H9 (cell line): ENCODE measurements around the gene CCR8. TPM values are rescaled to one million over a fixed set of nuclear protein-coding genes. Genes with fewer than 3 reads are reported as not detected.
"Not testable (repeated sequence)": the region's sequence is repeated elsewhere in the genome, so short reads cannot be mapped to it uniquely, and the experiment has no call there.

Experiments used
- DNase-seq: peaks from one replicate; pipeline ENCODE4 v3.0.0-alpha.2; 2017
- H2AFZ ChIP-seq: one replicate; pipeline ENCODE4 v1.6.1; 2013; ENCODE audit warnings: mild to moderate bottlenecking, low read length, control low read depth, moderate library complexity
- H2AK5ac ChIP-seq: 2 replicates; pipeline ENCODE4 v1.6.1; 2013; ENCODE audit warnings: low read length, control low read depth, mixed read lengths; ENCODE audit not compliant: insufficient read length
- H2BK120ac ChIP-seq: one replicate; pipeline ENCODE4 v1.6.1; 2013; ENCODE audit warnings: low read depth, mild to moderate bottlenecking, low read length, control low read depth, inconsistent platforms; ENCODE audit not compliant: poor library complexity, severe bottlenecking
- H2BK12ac ChIP-seq: 2 replicates; pipeline ENCODE4 v1.6.1; 2013; ENCODE audit warnings: low read length, control low read depth, mixed read lengths, low read depth; ENCODE audit not compliant: insufficient read length
- H2BK15ac ChIP-seq: 2 replicates; pipeline ENCODE4 v1.6.1; 2013; ENCODE audit warnings: low read depth, low read length, control low read depth
- H2BK20ac ChIP-seq: one replicate; pipeline ENCODE4 v1.6.1; 2013; ENCODE audit warnings: low read depth, mild to moderate bottlenecking, low read length, control low read depth, inconsistent platforms; ENCODE audit not compliant: poor library complexity, severe bottlenecking
- H2BK5ac ChIP-seq: 2 replicates; pipeline ENCODE4 v1.6.1; 2013; ENCODE audit warnings: low read length, control low read depth, mixed read lengths; ENCODE audit not compliant: insufficient read length
- H3K14ac ChIP-seq: 2 replicates; pipeline ENCODE4 v1.6.1; 2013; ENCODE audit warnings: low read length, control low read depth; ENCODE audit not compliant: insufficient read depth
- H3K18ac ChIP-seq: 2 replicates; pipeline ENCODE4 v1.6.1; 2013; ENCODE audit warnings: low read depth, mild to moderate bottlenecking, mixed read lengths, low read length, control low read depth; ENCODE audit not compliant: insufficient read length
- H3K23ac ChIP-seq: 2 replicates; pipeline ENCODE4 v1.6.1; 2013; ENCODE audit warnings: low read length, control low read depth, mixed read lengths, low read depth; ENCODE audit not compliant: insufficient read length
- H3K23me2 ChIP-seq: 2 replicates; pipeline ENCODE4 v1.6.1; 2013; ENCODE audit warnings: low read depth, mild to moderate bottlenecking, mixed read lengths, low read length, control low read depth; ENCODE audit not compliant: insufficient read length, poor library complexity, severe bottlenecking
- H3K27ac ChIP-seq: 2 replicates; pipeline ENCODE4 v1.5.1; 2013; ENCODE audit warnings: low read length, control low read depth, mixed read lengths, low read depth; ENCODE audit not compliant: insufficient read length
- H3K27me3 ChIP-seq: 2 replicates; pipeline ENCODE4 v1.6.1; 2013; ENCODE audit warnings: low read length, control low read depth, inconsistent platforms; ENCODE audit not compliant: insufficient read depth
- H3K4ac ChIP-seq: 2 replicates; pipeline ENCODE4 v1.6.1; 2013; ENCODE audit warnings: low read depth, mild to moderate bottlenecking, control low read depth, inconsistent platforms, low read length, moderate library complexity
- H3K4me1 ChIP-seq: 2 replicates; pipeline ENCODE4 v1.6.1; 2013; ENCODE audit warnings: low read length, control low read depth, inconsistent platforms; ENCODE audit not compliant: insufficient read depth
- H3K4me2 ChIP-seq: 2 replicates; pipeline ENCODE4 v1.6.1; 2013; ENCODE audit warnings: low read length, control low read depth, mixed read lengths; ENCODE audit not compliant: insufficient read length, insufficient read depth
- H3K56ac ChIP-seq: 2 replicates; pipeline ENCODE4 v1.6.1; 2013; ENCODE audit warnings: low read depth, mild to moderate bottlenecking, mixed read lengths, low read length, control low read depth; ENCODE audit not compliant: insufficient read length
- H3K79me1 ChIP-seq: 2 replicates; pipeline ENCODE4 v1.6.1; 2013; ENCODE audit warnings: low read depth, mild to moderate bottlenecking, moderate library complexity, low read length, control low read depth, inconsistent platforms; ENCODE audit not compliant: insufficient read depth, poor library complexity, severe bottlenecking
- H3K79me2 ChIP-seq: 2 replicates; pipeline ENCODE4 v1.6.1; 2013; ENCODE audit warnings: low read length, control low read depth, inconsistent platforms; ENCODE audit not compliant: insufficient read depth
- H3K9ac ChIP-seq: 2 replicates; pipeline ENCODE4 v1.6.1; 2013; ENCODE audit warnings: low read length, control low read depth, mixed read lengths; ENCODE audit not compliant: insufficient read length; ENCODE audit errors: extremely low read depth
- H3K9me3 ChIP-seq: one replicate; pipeline ENCODE4 v1.6.1; 2013; ENCODE audit warnings: low read depth, low read length, inconsistent platforms; ENCODE audit not compliant: control insufficient read depth
- H3T11ph ChIP-seq: one replicate; pipeline ENCODE4 v1.6.1; 2013; ENCODE audit warnings: mild to moderate bottlenecking, low read length, control low read depth, inconsistent platforms
- H4K20me1 ChIP-seq: one replicate; pipeline ENCODE4 v1.6.1; 2013; ENCODE audit not compliant: control insufficient read depth, insufficient read length, insufficient read depth
- H4K5ac ChIP-seq: 2 replicates; pipeline ENCODE4 v1.6.1; 2013; ENCODE audit warnings: low read depth, mild to moderate bottlenecking, mixed read lengths, low read length, control low read depth; ENCODE audit not compliant: insufficient read length
- H4K8ac ChIP-seq: replicated peaks from 2 replicates; pipeline ENCODE4 v1.6.1; 2013; ENCODE audit warnings: low read length, control low read depth, mixed read lengths, low read depth; ENCODE audit not compliant: insufficient read length
- H4K91ac ChIP-seq: 2 replicates; pipeline ENCODE4 v1.6.1; 2013; ENCODE audit warnings: low read depth, mild to moderate bottlenecking, moderate library complexity, mixed read lengths, low read length, control low read depth; ENCODE audit not compliant: insufficient read length
- H3K27ac Mint-ChIP-seq, 3 experiments: 2 replicates in 2 of 3; 3 replicates in 1 of 3; pipeline ENCODE4 v1.8.0; 2020 to 2021; ENCODE audit warnings: mixed read lengths in 3 of 3, mild to moderate bottlenecking in 1 of 3, moderate library complexity in 1 of 3
- H3K27me3 Mint-ChIP-seq: 2 replicates; pipeline ENCODE4 v1.8.0; 2021; ENCODE audit warnings: low read depth, mild to moderate bottlenecking, moderate library complexity, mixed read lengths
- H3K36me3 Mint-ChIP-seq, 3 experiments: 2 replicates in 2 of 3; 3 replicates in 1 of 3; pipeline ENCODE4 v1.8.0; 2020 to 2021; ENCODE audit warnings: low read depth in 3 of 3, mixed read lengths in 3 of 3; ENCODE audit not compliant: insufficient read depth in 1 of 3
- H3K4me1 Mint-ChIP-seq, 2 experiments: 2 replicates each; pipeline ENCODE4 v1.8.0; 2020; ENCODE audit warnings: mixed read lengths in 2 of 2
- H3K4me3 Mint-ChIP-seq, 2 experiments: 2 replicates in 1 of 2; 3 replicates in 1 of 2; pipeline ENCODE4 v1.8.0; 2020 to 2021; ENCODE audit warnings: mild to moderate bottlenecking in 2 of 2, mixed read lengths in 2 of 2, moderate library complexity in 1 of 2
- H3K9me3 Mint-ChIP-seq, 2 experiments: 2 replicates in 1 of 2; 3 replicates in 1 of 2; pipeline ENCODE4 v1.8.0; 2020; ENCODE audit warnings: mild to moderate bottlenecking in 2 of 2, mixed read lengths in 2 of 2, moderate library complexity in 1 of 2
- WGBS: extraction: QIAGEN DNeasy Blood & Tissue Kit; methylation state at CpG from one replicate; pipeline ENCODE4 v1.1.7; 2013; ENCODE audit warnings: missing lambda C conversion rate, low lambda C conversion rate, mixed read lengths; ENCODE audit not compliant: insufficient read length; ENCODE audit errors: extremely low coverage; 5-methylcytosine and 5-hydroxymethylcytosine counted together
- total RNA-seq: library from RNA; stranded (reverse); gene quantifications from 2 replicates; pipeline ENCODE4 v1.2.1, GENCODE V29; 2021

The CCR8 gene
- total RNA-seq, 1 experiment from 2014 or later: 0.31 TPM

- not testable (repeated sequence) for H3K4me2 ChIP-seq, H3K36me3 Mint-ChIP-seq, H2BK12ac ChIP-seq, H3K4ac ChIP-seq, H4K5ac ChIP-seq, DNase-seq, H3K14ac ChIP-seq, H2BK120ac ChIP-seq, H3K9me3 Mint-ChIP-seq, H3K23me2 ChIP-seq, H3K4me1 ChIP-seq, H2AFZ ChIP-seq, H2AK5ac ChIP-seq, H3K79me2 ChIP-seq, H3K18ac ChIP-seq, H3K27ac Mint-ChIP-seq, H2BK20ac ChIP-seq, H4K91ac ChIP-seq, H3K27me3 Mint-ChIP-seq, H4K20me1 ChIP-seq, H3K9ac ChIP-seq, H3K56ac ChIP-seq, H3K23ac ChIP-seq, H2BK5ac ChIP-seq, H4K8ac ChIP-seq, H3K9me3 ChIP-seq, H2BK15ac ChIP-seq, H3K27me3 ChIP-seq, H3K79me1 ChIP-seq, H3T11ph ChIP-seq, H3K27ac ChIP-seq, H3K4me3 Mint-ChIP-seq
- no CpG with 5 or more reads among the region's 3 CpGs for WGBS
- peaks cover 17 to 18% of the 10 kb centered on the region in 2 experiments for H3K4me1 Mint-ChIP-seq
These were observed 7.2 kb upstream of the CCR8 start for GRCh38 chr3:39322209-39322715.
